HFF-Myc (cell line): ENCODE measurements around the gene ZNF850.
"Not testable (repeated sequence)": the region's sequence is repeated elsewhere in the genome, so short reads cannot be mapped to it uniquely, and the experiment has no call there.

Experiments used
- DNase-seq: peaks from one replicate; pipeline ENCODE4 v3.0.0-alpha.2; 2011; ENCODE audit warnings: low read depth; ENCODE audit errors: extremely low read depth
- H3K4me3 ChIP-seq: replicated peaks from 2 replicates; pipeline ENCODE4 v1.5.1; 2011; ENCODE audit warnings: low read depth, mild to moderate bottlenecking, control low read depth, low read length
- TF ChIP-seq, protein P1 (sequence below): IDR thresholded peaks from 2 replicates; pipeline ENCODE4 v1.5.1; 2012; ENCODE audit warnings: mild to moderate bottlenecking, low read depth, low read length, control low read depth; ENCODE audit errors: missing control alignments

ZNF850 gene

DNA sequence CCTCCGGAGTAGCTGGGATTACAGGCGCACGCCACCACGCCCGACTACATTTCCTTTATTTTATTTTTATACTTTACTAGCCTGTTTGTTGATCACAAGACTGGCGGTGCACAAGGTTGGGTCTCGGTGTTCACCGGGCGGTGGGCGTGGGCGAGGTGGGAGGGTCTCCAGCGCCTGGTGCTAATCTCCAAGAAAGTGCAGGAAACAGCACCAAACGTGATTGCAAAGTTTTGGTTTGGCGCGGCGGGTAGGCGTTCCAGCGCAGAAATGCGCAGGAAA lies 24.0 kb upstream of the ZNF850 start:
- DNase-seq, result no peak
- peak overlapping the region; percentile 66 for H3K4me3 ChIP-seq
- TF ChIP-seq, protein P1, sequence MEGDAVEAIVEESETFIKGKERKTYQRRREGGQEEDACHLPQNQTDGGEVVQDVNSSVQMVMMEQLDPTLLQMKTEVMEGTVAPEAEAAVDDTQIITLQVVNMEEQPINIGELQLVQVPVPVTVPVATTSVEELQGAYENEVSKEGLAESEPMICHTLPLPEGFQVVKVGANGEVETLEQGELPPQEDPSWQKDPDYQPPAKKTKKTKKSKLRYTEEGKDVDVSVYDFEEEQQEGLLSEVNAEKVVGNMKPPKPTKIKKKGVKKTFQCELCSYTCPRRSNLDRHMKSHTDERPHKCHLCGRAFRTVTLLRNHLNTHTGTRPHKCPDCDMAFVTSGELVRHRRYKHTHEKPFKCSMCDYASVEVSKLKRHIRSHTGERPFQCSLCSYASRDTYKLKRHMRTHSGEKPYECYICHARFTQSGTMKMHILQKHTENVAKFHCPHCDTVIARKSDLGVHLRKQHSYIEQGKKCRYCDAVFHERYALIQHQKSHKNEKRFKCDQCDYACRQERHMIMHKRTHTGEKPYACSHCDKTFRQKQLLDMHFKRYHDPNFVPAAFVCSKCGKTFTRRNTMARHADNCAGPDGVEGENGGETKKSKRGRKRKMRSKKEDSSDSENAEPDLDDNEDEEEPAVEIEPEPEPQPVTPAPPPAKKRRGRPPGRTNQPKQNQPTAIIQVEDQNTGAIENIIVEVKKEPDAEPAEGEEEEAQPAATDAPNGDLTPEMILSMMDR, result no peak

DNA sequence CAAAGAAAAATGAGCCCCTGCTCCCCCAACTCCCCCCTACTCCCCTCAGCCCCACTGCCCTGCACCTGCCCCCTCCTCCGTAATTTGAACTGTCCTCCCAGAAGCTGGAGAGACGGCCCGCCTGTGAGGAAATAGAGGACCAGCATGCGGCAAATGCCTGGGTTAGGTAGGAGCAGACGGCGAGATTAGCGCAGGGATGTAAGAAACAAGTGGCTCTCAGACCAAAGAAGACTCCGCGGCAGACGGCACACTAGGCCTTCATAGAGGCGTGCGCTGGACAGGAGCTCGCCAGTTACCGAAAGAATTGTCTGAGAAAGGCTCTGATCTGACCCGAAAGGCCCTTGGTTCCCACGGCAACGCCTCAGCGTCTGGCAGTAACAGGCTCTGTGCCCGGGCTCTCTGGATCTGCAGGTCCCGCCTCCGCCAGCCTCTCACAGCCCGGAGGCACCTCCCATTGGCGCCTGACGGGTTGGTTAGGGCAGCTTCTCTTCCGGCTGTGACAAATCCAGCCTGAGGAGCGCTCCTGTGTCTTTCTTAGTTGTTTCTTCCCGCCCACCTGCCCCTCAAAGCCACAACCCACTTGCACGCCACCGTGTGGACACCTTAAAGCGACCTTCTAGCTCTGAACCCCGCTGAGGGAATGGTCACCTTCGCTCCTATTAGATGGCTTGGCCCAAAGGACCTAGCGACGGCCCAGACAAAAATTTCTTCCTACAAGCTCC lies 19.0 kb upstream of the ZNF850 start:
- DNase-seq, H3K4me3 ChIP-seq: not testable (repeated sequence)

DNA sequence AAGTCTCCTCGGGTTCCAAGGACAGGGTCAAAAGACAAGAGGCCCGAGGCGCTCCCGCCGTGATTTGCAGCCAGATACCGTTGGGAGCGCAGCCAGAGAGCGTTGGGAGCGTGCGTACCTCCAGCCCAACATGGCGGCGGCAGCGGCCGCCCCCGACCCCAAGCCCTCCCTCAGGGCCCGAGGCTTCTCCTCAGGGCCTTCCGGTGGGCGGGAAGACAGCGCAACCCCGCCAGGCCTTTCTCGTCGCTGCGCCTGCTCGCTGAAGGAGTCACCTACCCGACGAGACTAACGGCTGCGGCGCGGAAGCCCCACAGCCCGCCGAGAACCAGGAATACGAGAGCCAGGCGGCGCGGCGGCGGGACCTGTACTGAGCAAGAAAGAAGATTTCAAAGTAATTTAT lies 3.2 kb upstream of the ZNF850 start:
- TF ChIP-seq, protein P1, result no peak
- no peak overlapping the region for H3K4me3 ChIP-seq
- DNase-seq, result no peak

DNA sequence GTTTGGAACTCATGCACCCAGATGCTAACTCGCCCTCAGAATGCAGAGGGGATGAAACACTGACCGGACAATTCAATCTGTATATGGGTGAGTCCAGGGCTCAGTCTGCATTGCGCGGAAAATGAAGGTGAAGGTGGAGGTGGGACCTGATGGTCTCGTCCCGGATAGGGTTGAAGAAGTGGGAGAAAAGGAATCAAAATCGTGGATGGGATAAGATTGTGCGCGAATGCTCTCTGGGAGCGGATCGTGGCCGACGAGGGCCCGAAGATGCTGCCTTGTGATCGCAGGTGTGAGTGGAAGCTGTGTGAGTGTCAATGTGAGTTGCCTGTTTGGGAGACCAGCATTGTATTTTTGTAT lies 594 bp upstream of the ZNF850 start:
- DNase-seq, result no peak
- TF ChIP-seq, protein P1, result no peak
- H3K4me3 ChIP-seq, result peak overlapping the region; percentile 86

DNA sequence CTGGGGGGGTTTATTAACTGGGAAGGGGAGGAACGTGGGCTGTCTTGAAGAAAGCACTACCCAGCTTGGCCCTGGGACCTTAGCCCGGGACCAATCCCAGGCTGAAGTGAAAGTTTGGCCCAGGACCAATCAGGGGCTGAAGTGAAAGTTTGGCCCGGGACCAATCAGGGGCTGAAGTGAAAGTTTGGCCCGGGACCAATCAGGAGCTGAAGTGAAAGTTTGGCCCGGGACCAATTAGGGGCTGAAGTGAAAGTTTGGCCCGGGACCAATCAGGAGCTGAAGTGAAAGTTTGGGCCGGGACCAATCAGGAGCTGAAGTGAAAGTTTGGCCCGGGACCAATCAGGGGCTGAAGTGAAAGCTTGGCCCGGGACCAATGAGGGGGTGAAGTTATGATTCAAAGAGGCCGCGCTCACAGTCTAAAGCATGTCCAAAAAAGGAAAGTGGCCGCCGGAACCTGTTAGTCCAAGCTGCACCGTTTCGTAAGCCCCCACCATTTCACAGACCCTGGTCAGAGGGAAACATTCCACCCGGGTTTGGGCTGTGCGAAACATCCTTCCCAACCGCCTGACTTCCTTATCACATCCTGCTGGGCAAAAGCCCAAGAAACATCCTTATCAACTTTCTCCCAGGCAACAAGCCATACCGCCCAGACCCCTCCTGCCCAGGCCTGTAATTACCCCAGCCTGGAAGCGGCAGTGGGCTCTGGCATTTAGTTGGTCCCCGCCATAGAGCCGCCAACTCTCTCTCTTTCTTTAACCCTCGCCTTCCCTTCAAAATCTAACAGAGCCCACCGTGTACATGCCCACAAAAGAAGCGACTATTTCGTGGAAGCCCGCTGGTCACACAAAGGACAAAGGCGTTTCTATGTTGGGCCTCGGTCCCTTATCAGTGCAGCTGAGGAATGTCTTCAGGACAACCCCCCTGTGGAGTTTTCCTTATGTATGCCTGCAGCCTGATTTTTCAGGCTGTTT lies 1.1 kb downstream of the ZNF850 start:
- H3K4me3 ChIP-seq, result peak overlapping the region; percentile 86
- TF ChIP-seq, protein P1, result no peak
- DNase-seq, result peak; percentile 3

DNA sequence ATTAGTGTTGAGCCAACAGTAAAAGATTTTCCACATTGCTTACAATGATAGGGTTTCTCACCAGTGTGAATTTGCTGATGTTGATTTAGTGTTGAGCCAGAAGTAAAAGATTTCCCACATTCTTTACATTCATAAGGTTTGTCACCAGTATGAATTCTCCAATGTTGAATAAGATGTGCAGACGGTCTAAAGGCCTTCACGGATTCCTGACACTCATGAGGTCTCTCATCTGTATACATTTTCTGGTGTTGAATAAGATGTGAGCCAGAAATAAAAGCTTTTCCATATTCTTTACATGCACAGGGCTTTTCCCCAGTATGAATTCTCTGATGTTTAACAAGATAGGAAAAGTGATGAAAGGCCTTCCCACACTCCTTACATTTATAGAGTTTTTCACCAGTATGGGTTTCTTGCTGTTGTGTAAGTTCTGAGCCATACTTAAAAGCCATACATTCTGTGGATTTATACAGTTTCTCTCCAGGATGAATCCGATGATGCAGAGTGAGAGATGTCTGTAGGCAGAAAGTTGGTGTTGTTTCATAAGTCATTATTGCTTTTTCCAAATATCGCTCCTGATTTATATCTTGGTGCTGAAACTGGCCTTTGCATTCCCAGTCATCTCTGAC lies 22.4 kb downstream of the ZNF850 start:
- no peak overlapping the region for H3K4me3 ChIP-seq
- no peak for DNase-seq
- TF ChIP-seq, protein P1, result no peak

DNA sequence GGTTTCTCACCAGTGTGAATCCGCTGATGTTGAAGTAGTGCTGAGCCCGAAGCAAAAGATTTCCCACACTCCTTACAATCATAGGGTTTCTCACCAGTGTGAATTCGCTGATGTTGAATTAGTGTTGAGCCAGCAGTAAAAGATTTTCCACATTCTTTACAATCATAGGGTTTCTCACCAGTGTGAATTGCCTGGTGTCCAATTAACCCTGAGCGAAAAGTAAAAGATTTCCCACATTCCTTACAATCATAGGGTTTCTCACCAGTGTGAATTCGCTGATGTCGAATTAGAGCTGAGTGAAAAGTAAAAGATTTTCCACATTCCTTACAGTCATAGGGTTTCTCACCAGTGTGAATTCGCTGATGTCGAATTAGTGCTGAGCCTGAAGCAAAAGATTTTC lies 23.0 kb downstream of the ZNF850 start:
- not testable (repeated sequence) for DNase-seq, H3K4me3 ChIP-seq
